IPS DF 4.7 (cell line): ENCODE data around the gene CCZ1.
"Not testable (repeated sequence)": the region's sequence is repeated elsewhere in the genome, so short reads cannot be mapped to it uniquely, and the experiment has no call there.

Experiments used
- DNase-seq: peaks from one replicate; pipeline ENCODE4 v3.0.0-alpha.2; 2013; ENCODE audit warnings: low spot score; ENCODE audit errors: extremely low read depth

Gene CCZ1

GRCh38 chr7:5908835-5909234 is 10.3 kb downstream of the CCZ1 start:
- DNase-seq, result not testable (repeated sequence)

DNA sequence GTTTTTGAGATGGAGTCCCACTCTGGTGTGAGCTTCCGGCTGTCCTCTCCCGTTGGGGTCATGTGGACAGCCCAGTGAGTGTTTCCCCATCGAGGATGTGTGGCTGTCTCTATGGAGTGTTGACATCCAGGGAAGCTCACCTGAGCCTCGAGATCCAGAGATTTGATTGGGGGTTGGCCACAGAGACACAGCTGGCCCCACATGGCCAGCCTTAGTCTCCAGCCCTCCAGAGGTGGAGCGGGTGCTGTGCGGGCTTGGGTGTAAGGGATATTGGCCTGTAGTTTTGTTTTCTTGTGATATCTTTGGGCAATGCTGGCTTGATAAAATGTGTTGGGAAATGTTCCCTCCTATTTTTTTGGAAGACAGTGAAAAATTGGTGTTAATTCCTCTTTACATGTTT is 18.0 kb downstream of the CCZ1 start:
- DNase-seq, result not testable (repeated sequence)

GRCh38 chr7:5924180-5924579 is 25.6 kb downstream of the CCZ1 start:
- not testable (repeated sequence) for DNase-seq

DNA sequence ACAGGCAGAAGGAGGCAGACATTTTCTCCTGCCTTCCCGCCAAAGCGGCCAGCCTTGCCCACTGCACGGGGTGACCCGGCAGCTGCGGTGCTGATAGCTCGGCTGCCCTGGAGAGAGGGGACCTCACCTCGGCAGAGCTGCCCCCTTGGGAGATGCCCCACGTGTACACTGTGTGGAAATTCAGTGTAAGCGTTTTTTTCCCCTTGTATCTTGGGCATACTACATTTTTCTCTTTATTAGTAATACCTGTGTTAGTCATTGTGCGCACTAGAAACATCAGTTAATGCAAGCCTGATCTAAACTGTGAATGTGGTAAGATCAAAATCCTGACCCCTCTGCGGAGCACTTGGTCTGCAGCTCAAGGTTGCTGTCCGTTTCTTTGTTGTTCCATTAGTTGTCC is 26.1 kb downstream of the CCZ1 start:
- not testable (repeated sequence) for DNase-seq

GRCh38 chr7:5926263-5926870 is 27.8 kb downstream of the CCZ1 start:
- DNase-seq, result not testable (repeated sequence)

DNA sequence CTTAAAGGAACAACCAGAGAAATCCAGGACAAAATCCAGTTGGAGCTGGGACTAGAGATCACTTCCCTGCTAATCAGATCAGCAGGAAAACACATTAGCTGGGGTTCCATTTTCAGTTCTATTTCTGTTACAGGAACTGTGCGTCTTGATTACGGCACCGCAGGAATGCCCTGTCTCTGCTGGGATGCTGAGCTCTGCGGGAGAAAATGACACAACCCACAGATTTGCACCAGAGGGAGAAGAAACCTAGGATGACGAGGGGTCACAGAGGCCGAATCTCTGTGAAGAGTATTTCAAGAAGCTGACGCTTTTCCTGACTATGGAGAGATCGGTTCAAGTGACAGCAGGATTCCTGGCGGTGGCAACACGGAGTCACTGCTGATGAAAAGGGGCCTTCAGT is 31.8 kb downstream of the CCZ1 start:
- not testable (repeated sequence) for DNase-seq

- DNase-seq, result not testable (repeated sequence)
Measured at GRCh38 chr7:5931250-5931649, 32.7 kb downstream of the CCZ1 start.

GRCh38 chr7:5931905-5932644 is 33.5 kb downstream of the CCZ1 start:
- not testable (repeated sequence) for DNase-seq

- not testable (repeated sequence) for DNase-seq
Measured at GRCh38 chr7:5934945-5935450, 36.5 kb downstream of the CCZ1 start.

DNA sequence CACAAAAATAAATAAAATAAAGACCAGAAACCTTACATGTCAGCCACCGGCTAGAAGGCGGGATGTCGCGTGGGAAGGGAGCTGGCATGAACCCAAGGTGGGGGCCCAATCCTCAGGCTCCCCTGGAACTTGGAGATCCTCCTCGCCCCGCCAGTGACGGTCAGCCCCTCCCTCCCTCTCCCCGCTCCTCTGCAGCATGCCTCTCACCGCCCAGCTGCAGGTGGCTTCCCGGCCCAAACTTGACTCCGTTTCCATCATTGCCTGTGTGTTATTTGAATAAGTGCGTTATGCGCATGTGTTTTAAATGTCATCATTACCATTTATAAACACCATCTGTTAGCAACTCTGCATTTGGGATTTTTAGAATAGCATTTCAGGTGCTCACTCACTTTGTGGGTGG is 64.7 kb downstream of the CCZ1 start:
- not testable (repeated sequence) for DNase-seq

DNA sequence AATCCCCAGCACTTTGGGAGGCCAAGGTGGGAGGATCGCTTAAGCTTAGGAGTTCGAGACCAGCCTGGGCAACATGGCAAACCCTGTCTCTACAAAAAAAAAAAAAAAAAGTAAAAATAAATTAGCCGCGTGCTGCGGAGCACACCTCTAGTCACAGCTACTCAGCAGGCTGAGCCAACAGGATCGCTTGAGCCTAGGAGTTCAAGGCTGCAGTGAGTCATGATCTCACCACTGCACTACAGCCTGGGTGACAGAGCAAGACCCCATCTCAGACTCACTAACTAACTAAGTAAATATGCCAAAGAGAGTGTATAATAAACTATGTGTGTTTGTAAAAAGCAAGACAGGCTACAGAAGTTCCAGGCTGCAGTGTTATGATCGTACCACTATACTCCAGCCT is 65.3 kb downstream of the CCZ1 start:
- not testable (repeated sequence) for DNase-seq

DNA sequence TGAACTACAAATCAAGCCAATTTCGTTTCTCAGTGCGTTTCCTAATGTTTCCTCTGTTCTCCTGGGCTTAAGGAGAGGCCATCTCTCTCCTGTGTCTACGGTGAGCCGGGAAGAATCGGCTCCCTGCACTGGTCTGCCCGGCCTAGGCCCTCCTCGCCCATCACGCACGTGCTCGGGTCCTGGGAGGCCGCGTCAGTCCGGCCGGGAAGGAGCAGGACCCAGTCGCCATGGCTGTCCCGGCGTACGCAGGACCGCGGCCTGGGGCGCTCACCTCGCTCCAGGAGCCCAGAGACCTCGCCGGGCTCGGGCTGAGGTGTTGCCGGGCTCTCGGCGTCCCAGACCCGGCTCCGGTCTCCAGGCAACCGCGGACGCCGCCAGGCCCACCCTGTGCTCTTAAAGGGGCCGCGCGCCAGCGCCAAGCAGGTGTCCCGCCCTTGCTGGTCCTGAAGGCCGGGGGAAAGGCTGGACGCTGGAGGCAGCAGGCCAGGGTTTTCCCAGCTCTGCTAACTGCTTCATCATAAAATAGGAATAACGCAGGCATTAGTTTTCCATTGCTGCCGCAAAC is 71.9 kb downstream of the CCZ1 start, which contains the start of gene RSPH10B:
RSPH10B (minus strand) TSS at position 343 of the 565 bp plus-strand sequence. CDS start 3,573 bp downstream, outside the sequence.
- DNase-seq, result not testable (repeated sequence)

GRCh38 chr7:5973580-5973979 is 75.0 kb downstream of the CCZ1 start:
- not testable (repeated sequence) for DNase-seq
